Natural killer cell (primary cell): ENCODE data around the gene IL6ST. TPM values are rescaled to one million over a fixed set of nuclear protein-coding genes. Genes with fewer than 3 reads are reported as not detected.

Source experiments
- ATAC-seq, 3 donors: fragments of 150-1000 bp in 2 of 3; fragments of 200-7000 bp in 1 of 3; cut with Tn5 transposase; 1 replicate in 1 of 3; 2 replicates in 2 of 3; pipeline ENCODE4 v1.10.0; 2021; ENCODE audit warnings: mild to moderate bottlenecking in 2 of 3, moderate library complexity in 2 of 3
- DNase-seq, 2 donors: peaks; one replicate each; pipeline versions ENCODE4 v3.0.0 to v3.0.0-alpha.2; 2013 to 2021; ENCODE audit warnings: mixed read lengths in 1 of 2
- H3K27ac ChIP-seq: one replicate; pipeline ENCODE4 v1.5.1; 2013; ENCODE audit warnings: mild to moderate bottlenecking, low read length
- H3K27me3 ChIP-seq: one replicate; pipeline ENCODE4 v1.6.1; 2013; ENCODE audit warnings: low read length; ENCODE audit not compliant: control insufficient read depth, insufficient read depth
- H3K36me3 ChIP-seq: one replicate; pipeline ENCODE4 v1.6.1; 2013; ENCODE audit warnings: low read length; ENCODE audit not compliant: control insufficient read depth, insufficient read depth
- H3K4me1 ChIP-seq: one replicate; pipeline ENCODE4 v1.6.1; 2013; ENCODE audit warnings: low read length; ENCODE audit not compliant: control insufficient read depth, insufficient read depth
- H3K4me3 ChIP-seq: one replicate; pipeline ENCODE4 v1.5.1; 2013; ENCODE audit warnings: low read length
- H3K9me3 ChIP-seq: one replicate; pipeline ENCODE4 v1.6.1; 2013; ENCODE audit warnings: low read length; ENCODE audit not compliant: control insufficient read depth, insufficient read depth
- H3K27ac Mint-ChIP-seq, 2 donors: one replicate each; pipeline ENCODE4 v1.8.0; 2022; ENCODE audit warnings: mild to moderate bottlenecking in 2 of 2, mixed read lengths in 2 of 2, moderate library complexity in 1 of 2
- H3K27me3 Mint-ChIP-seq, 2 donors: one replicate each; pipeline ENCODE4 v1.8.0; 2022; ENCODE audit warnings: low read depth in 2 of 2, mixed read lengths in 2 of 2
- H3K36me3 Mint-ChIP-seq: one replicate; pipeline ENCODE4 v1.8.0; 2022; ENCODE audit warnings: mixed read lengths
- H3K4me1 Mint-ChIP-seq, 2 donors: one replicate each; pipeline ENCODE4 v1.8.0; 2022; ENCODE audit warnings: mixed read lengths in 2 of 2
- H3K4me3 Mint-ChIP-seq: one replicate; pipeline ENCODE4 v1.8.0; 2022; ENCODE audit warnings: mild to moderate bottlenecking, moderate library complexity, mixed read lengths
- H3K9me3 Mint-ChIP-seq, 2 donors: one replicate each; pipeline ENCODE4 v1.8.0; 2022; ENCODE audit warnings: mixed read lengths in 2 of 2
- WGBS: methylation state at CpG from one replicate; pipeline ENCODE4 v1.1.7; 2013; ENCODE audit warnings: missing lambda C conversion rate; ENCODE audit not compliant: insufficient coverage; 5-methylcytosine and 5-hydroxymethylcytosine counted together
- intact Hi-C: fragments of 100-400 bp; cut with micrococcal nuclease; formaldehyde crosslinking; loops from one replicate; pipeline ENCODE4 v1.14.2; 2022
- total RNA-seq, 4 donors: library from RNA; stranded (reverse); fragments of 120-200 nt in 1 of 4; gene quantifications; one replicate each; pipeline versions ENCODE4 v1.2.3 to v1.2.4, GENCODE V29; 2013 to 2022
- TF ChIP-seq, protein P1 (sequence below): fragments of 200-600 bp; IDR thresholded peaks from one replicate; pipeline ENCODE4 v1.8.0; 2022; ENCODE audit warnings: antibody characterized with exemption

IL6ST gene
- total RNA-seq, 3 donors from 2014 or later (not counting 1 experiment from before 2014, with no cell fraction given) = 48.5 to 73.0 (median 53.8) TPM

GRCh38 chr5:56025151-56025885, 30.6 kb upstream of the IL6ST start:
- 85% methylated on average over 4 of the region's 4 CpGs for WGBS
- no peak for DNase-seq
- Mint-ChIP-seq H3K4me1 (no peaks in the 10 kb centered on the region), H3K9me3 (no peaks in the 10 kb centered on the region), H3K4me3 (no peak overlapping the region), H3K27me3 (no peaks in the 10 kb centered on the region), H3K27ac (no peak overlapping the region), H3K36me3 (no peaks in the 10 kb centered on the region)
- Histone ChIP-seq H3K27me3 (no peaks in the 10 kb centered on the region), H3K4me3 (no peak overlapping the region), H3K36me3 (no peaks in the 10 kb centered on the region), H3K4me1 (no peaks in the 10 kb centered on the region), H3K27ac (no peak overlapping the region), H3K9me3 (no peaks in the 10 kb centered on the region)
- ATAC-seq = no peak
- intact Hi-C loops = no loop called here
- TF ChIP-seq, protein P1, sequence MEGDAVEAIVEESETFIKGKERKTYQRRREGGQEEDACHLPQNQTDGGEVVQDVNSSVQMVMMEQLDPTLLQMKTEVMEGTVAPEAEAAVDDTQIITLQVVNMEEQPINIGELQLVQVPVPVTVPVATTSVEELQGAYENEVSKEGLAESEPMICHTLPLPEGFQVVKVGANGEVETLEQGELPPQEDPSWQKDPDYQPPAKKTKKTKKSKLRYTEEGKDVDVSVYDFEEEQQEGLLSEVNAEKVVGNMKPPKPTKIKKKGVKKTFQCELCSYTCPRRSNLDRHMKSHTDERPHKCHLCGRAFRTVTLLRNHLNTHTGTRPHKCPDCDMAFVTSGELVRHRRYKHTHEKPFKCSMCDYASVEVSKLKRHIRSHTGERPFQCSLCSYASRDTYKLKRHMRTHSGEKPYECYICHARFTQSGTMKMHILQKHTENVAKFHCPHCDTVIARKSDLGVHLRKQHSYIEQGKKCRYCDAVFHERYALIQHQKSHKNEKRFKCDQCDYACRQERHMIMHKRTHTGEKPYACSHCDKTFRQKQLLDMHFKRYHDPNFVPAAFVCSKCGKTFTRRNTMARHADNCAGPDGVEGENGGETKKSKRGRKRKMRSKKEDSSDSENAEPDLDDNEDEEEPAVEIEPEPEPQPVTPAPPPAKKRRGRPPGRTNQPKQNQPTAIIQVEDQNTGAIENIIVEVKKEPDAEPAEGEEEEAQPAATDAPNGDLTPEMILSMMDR = no peak

- no peaks in the 10 kb centered on the region for H3K27me3 Mint-ChIP-seq
- no peak overlapping the region for H3K4me3 Mint-ChIP-seq
- Histone ChIP-seq H3K9me3 (no peaks in the 10 kb centered on the region), H3K36me3 (no peaks in the 10 kb centered on the region), H3K27ac (no peak overlapping the region), H3K4me1 (no peaks in the 10 kb centered on the region), H3K4me3 (no peak overlapping the region), H3K27me3 (no peaks in the 10 kb centered on the region)
- ATAC-seq (no peak), DNase-seq (no peak)
- TF ChIP-seq, protein P1 = no peak
- no peaks in the 10 kb centered on the region for H3K9me3 Mint-ChIP-seq
- 91% methylated on average over 2 of the region's 2 CpGs for WGBS
- no peaks in the 10 kb centered on the region for H3K36me3 Mint-ChIP-seq
- no peak overlapping the region for H3K27ac Mint-ChIP-seq
- intact Hi-C loops = no loop called here
- H3K4me1 Mint-ChIP-seq = no peaks in the 10 kb centered on the region
Measured at GRCh38 chr5:56024810-56025150, 30.0 kb upstream of the IL6ST start.

- no peaks in the 10 kb centered on the region for H3K36me3 ChIP-seq
- no peaks in the 10 kb centered on the region for H3K36me3 Mint-ChIP-seq
- DNase-seq (no peak), ATAC-seq (no peak)
- intact Hi-C loops = no loop called here
- no peak overlapping the region for H3K27ac ChIP-seq
- 82% methylated on average over 7 of the region's 7 CpGs for WGBS
- no peak overlapping the region for H3K27ac Mint-ChIP-seq
- H3K9me3 ChIP-seq = no peaks in the 10 kb centered on the region
- H3K4me1 Mint-ChIP-seq = no peaks in the 10 kb centered on the region
- no peaks in the 10 kb centered on the region for H3K4me1 ChIP-seq
- TF ChIP-seq, protein P1 = no peak
- no peak overlapping the region for H3K4me3 ChIP-seq
- H3K27me3 ChIP-seq = no peaks in the 10 kb centered on the region
- H3K4me3 Mint-ChIP-seq = no peak overlapping the region
- no peaks in the 10 kb centered on the region for H3K27me3 Mint-ChIP-seq
- H3K9me3 Mint-ChIP-seq = no peaks in the 10 kb centered on the region
Measured at GRCh38 chr5:56023296-56023695, 28.5 kb upstream of the IL6ST start.
